Stimulated activated CD8-positive, alpha-beta memory T cell treated with anti-CD3 and anti-CD28 coated beads, Interleukin-7, amount 100 ng/mL, for 4 hours (primary cell): ENCODE results near the gene CA9.

ENCODE experiments used
- DNase-seq, 2 donors: peaks; one replicate each; pipeline ENCODE4 v3.0.0-alpha.2; 2020; ENCODE audit warnings: low read depth in 2 of 2

Gene CA9

GRCh38 chr9:35675732-35676392 is 2.1 kb downstream of the CA9 start:
- DNase-seq, result peak in 1 of 2 donors; percentile 16

- DNase-seq, result no peak
These were observed 5.4 kb downstream of the CA9 start for GRCh38 chr9:35679091-35679490.

GRCh38 chr9:35679766-35680330 is 6.1 kb downstream of the CA9 start:
- DNase-seq, result no peak

GRCh38 chr9:35680331-35681105 is 6.8 kb downstream of the CA9 start:
- DNase-seq, result no peak

- DNase-seq, result no peak
These were observed 7.7 kb downstream of the CA9 start for GRCh38 chr9:35681341-35682002.

- DNase-seq, result no peak
These were observed 8.3 kb downstream of the CA9 start for GRCh38 chr9:35682051-35682450.

GRCh38 chr9:35682520-35683315 is 9.0 kb downstream of the CA9 start:
- no peak for DNase-seq

GRCh38 chr9:35683323-35683722 is 9.6 kb downstream of the CA9 start:
- no peak for DNase-seq

- no peak for DNase-seq
These were observed 11.2 kb downstream of the CA9 start for GRCh38 chr9:35684921-35685320.

GRCh38 chr9:35685506-35685905 is 11.8 kb downstream of the CA9 start:
- no peak for DNase-seq

- no peak for DNase-seq
These were observed 12.8 kb downstream of the CA9 start for GRCh38 chr9:35686222-35687203.

- DNase-seq, result no peak
These were observed 13.6 kb downstream of the CA9 start for GRCh38 chr9:35687306-35687705.

- DNase-seq, result no peak
These were observed 14.3 kb downstream of the CA9 start for GRCh38 chr9:35687972-35688557.

GRCh38 chr9:35688558-35689541 is 15.1 kb downstream of the CA9 start:
- no peak for DNase-seq

- no peak for DNase-seq
These were observed 16.0 kb downstream of the CA9 start, which contains the start of gene TPM2 for GRCh38 chr9:35689542-35690293. Gene TPM2, minus strand, starts transcription at chr9:35689925. Its CDS starts 108 bp downstream, at chr9:35689817.

- no peak for DNase-seq
These were observed 16.5 kb downstream of the CA9 start for GRCh38 chr9:35690294-35690613.

- DNase-seq, result peak in 1 of 2 donors; percentile 17
These were observed 17.0 kb downstream of the CA9 start for GRCh38 chr9:35690614-35691333.

GRCh38 chr9:35691334-35691650 is 17.6 kb downstream of the CA9 start:
- DNase-seq, result no peak
